HG02852 (cell line): ENCODE measurements around the gene CENPT.
A peak's percentile ranks its signal among the peaks of the same experiment; 100 is the strongest.

Source experiments
- ATAC-seq: cut with Tn5 transposase; IDR thresholded peaks from one replicate; pipeline ENCODE4 v1.9.1; 2021; ENCODE audit warnings: mild to moderate bottlenecking, moderate library complexity; ENCODE audit not compliant: unreplicated experiment

CENPT gene

GRCh38 chr16:67814567-67814966 lies 32.9 kb downstream of the CENPT start:
- no peak for ATAC-seq

GRCh38 chr16:67811899-67812298 lies 35.6 kb downstream of the CENPT start:
- ATAC-seq: no peak

- ATAC-seq: no peak
These were observed 40.3 kb downstream of the CENPT start for GRCh38 chr16:67807148-67807682.

GRCh38 chr16:67806428-67807147 lies 40.9 kb downstream of the CENPT start, which contains the start of the genes RANBP10 and TSNAXIP1:
TSS of gene RANBP10 (minus strand) at chr16:67806560. CDS start at chr16:67806536, 24 bp downstream.
TSS of gene TSNAXIP1 (plus strand) at chr16:67806889. CDS start at chr16:67807150, 261 bp downstream.
- ATAC-seq: peak; percentile 94

GRCh38 chr16:67805718-67806427 lies 41.6 kb downstream of the CENPT start:
- no peak for ATAC-seq

GRCh38 chr16:67804853-67805542 lies 42.5 kb downstream of the CENPT start:
- ATAC-seq: no peak

- no peak for ATAC-seq
These were observed 43.6 kb downstream of the CENPT start for GRCh38 chr16:67803894-67804293.

- ATAC-seq: no peak
These were observed 45.6 kb downstream of the CENPT start for GRCh38 chr16:67801883-67802282.

- ATAC-seq: no peak
These were observed 46.3 kb downstream of the CENPT start for GRCh38 chr16:67801241-67801640.

- no peak for ATAC-seq
These were observed 47.1 kb downstream of the CENPT start for GRCh38 chr16:67800338-67800926.

- ATAC-seq: no peak
These were observed 51.3 kb downstream of the CENPT start for GRCh38 chr16:67796099-67796718.

- no peak for ATAC-seq
These were observed 57.4 kb downstream of the CENPT start for GRCh38 chr16:67790071-67790470.

GRCh38 chr16:67786491-67786890 lies 61.0 kb downstream of the CENPT start:
- no peak for ATAC-seq

GRCh38 chr16:67783353-67783725 lies 64.2 kb downstream of the CENPT start:
- ATAC-seq: no peak

GRCh38 chr16:67782567-67783352 lies 64.7 kb downstream of the CENPT start:
- no peak for ATAC-seq

GRCh38 chr16:67781565-67781921 lies 66.0 kb downstream of the CENPT start:
- ATAC-seq: no peak

GRCh38 chr16:67780847-67781564 lies 66.5 kb downstream of the CENPT start:
- no peak for ATAC-seq

- no peak for ATAC-seq
These were observed 68.1 kb downstream of the CENPT start for GRCh38 chr16:67779256-67780014.
